ENCODE results near the gene PITPNC1.
"Not testable (repeated sequence)": the region's sequence is repeated elsewhere in the genome, so short reads cannot be mapped to it uniquely, and the experiment has no call there.

PITPNC1 gene

DNA sequence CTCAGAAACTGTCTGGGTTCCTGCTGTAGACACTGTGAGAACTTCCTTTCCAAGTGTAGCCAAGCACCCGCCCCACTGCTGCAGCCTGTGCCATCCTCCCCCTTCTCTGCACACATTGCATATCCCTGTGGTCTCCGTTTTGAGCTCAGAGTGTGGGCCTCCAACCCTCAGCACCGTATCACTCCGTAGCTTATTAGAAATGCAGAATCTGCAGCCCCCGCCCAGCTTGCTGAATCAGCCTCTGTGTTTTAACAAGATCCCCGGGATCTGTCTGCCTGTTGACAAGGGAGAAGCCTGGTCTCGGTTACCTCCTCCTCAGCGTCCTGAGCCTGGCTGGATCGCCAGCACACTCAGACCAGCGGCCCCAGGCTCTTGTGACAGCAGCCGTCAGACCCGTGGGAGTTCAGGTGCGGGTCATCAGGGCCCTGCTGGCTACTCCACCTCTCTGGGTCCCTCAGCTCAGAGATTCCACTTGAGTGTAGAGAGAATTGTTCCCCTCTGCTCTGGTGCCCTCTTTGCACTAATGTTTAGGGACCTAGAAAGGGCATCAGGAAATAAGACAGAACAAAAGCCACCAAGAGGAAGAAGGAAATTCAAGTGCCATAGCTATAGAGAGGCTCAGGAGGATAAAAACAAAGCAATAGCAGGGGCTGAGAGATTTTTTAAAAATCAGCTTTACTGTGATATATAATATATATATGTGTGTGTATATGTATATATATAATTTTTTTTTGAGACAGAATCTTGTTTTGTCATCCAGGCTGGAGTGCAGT is 92.3 kb downstream of the PITPNC1 start:
- no peaks in the 10 kb centered on the region for H3K9me3 ChIP-seq (ENCODE audit: control insufficient read depth in 2 of 2, low read length in 2 of 2)
- peak overlapping the region in 1 of 2 donors; percentile 14 for H3K9ac ChIP-seq (ENCODE audit: low read depth in 1 of 2, low read length in 2 of 2)
- peak overlapping the region in 1 of 2 donors; percentile 52 for H3K27ac ChIP-seq (ENCODE audit: low read depth in 2 of 2, low read length in 2 of 2)
- no peaks in the 10 kb centered on the region for H3K4me1 ChIP-seq (ENCODE audit: control insufficient read depth in 2 of 2, insufficient read depth in 2 of 2, low read length in 2 of 2)
- no peak overlapping the region for H3K4me3 ChIP-seq (ENCODE audit: low read length in 2 of 2)
- no peaks in the 10 kb centered on the region for H3K27me3 ChIP-seq (ENCODE audit: control insufficient read depth in 2 of 2, insufficient read depth in 2 of 2, low read length in 2 of 2)
- no peaks in the 10 kb centered on the region for H3K36me3 ChIP-seq (ENCODE audit: control insufficient read depth in 2 of 2, insufficient read depth in 2 of 2, low read length in 2 of 2)

DNA sequence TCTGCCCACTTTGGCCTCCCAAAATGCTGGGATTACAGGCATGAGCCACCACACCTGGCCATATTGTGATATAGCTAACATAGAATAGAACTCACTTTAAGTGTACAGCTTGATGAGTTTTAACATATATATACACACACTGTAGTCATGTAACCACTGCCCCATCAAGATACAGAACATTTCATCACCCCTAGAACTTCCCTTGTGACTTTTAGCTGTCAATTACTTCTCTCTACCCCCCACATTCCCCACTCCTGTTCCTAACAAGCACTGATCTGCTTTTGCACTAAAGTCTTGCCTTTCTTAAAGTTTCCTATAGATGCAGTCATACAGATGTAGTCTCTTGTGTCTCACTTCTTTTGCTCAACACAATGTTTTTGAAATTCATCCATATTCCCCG is 93.1 kb downstream of the PITPNC1 start:
- H3K9ac ChIP-seq (ENCODE audit: low read depth in 1 of 2, low read length in 2 of 2) = no peak overlapping the region
- no peaks in the 10 kb centered on the region for H3K9me3 ChIP-seq (ENCODE audit: control insufficient read depth in 2 of 2, low read length in 2 of 2)
- H3K27me3 ChIP-seq (ENCODE audit: control insufficient read depth in 2 of 2, insufficient read depth in 2 of 2, low read length in 2 of 2) = no peaks in the 10 kb centered on the region
- H3K4me3 ChIP-seq (ENCODE audit: low read length in 2 of 2) = no peak overlapping the region
- no peaks in the 10 kb centered on the region for H3K4me1 ChIP-seq (ENCODE audit: control insufficient read depth in 2 of 2, insufficient read depth in 2 of 2, low read length in 2 of 2)
- H3K36me3 ChIP-seq (ENCODE audit: control insufficient read depth in 2 of 2, insufficient read depth in 2 of 2, low read length in 2 of 2) = no peaks in the 10 kb centered on the region
- H3K27ac ChIP-seq (ENCODE audit: low read depth in 2 of 2, low read length in 2 of 2) = no peak overlapping the region

DNA sequence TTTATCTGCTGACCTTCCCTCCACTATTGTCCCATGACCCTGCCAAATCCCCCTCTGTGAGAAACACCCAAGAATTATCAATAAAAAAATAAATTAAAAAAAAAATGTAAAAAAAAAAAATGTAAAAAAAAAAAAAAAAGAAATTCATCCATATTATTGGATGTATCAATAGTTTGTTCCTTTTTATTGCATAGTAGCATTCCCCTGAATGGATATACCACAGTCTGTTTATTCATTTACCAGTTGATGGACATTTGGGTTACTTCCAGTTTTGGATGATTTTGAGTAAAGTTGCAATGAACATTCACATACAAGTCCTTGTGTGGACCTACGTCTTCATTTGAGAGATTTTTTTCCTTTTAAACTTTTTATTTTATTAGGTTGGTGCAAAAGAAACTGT is 94.0 kb downstream of the PITPNC1 start:
- Histone ChIP-seq H3K27me3 (ENCODE audit: control insufficient read depth in 2 of 2, insufficient read depth in 2 of 2, low read length in 2 of 2) (no peaks in the 10 kb centered on the region), H3K36me3 (ENCODE audit: control insufficient read depth in 2 of 2, insufficient read depth in 2 of 2, low read length in 2 of 2) (no peaks in the 10 kb centered on the region), H3K27ac (ENCODE audit: low read depth in 2 of 2, low read length in 2 of 2) (no peak overlapping the region), H3K4me3 (ENCODE audit: low read length in 2 of 2) (no peak overlapping the region), H3K9me3 (ENCODE audit: control insufficient read depth in 2 of 2, low read length in 2 of 2) (no peaks in the 10 kb centered on the region), H3K9ac (ENCODE audit: low read depth in 1 of 2, low read length in 2 of 2) (no peak overlapping the region), H3K4me1 (ENCODE audit: control insufficient read depth in 2 of 2, insufficient read depth in 2 of 2, low read length in 2 of 2) (peaks cover 0 to 4% of the 10 kb centered on the region in 2 donors)

DNA sequence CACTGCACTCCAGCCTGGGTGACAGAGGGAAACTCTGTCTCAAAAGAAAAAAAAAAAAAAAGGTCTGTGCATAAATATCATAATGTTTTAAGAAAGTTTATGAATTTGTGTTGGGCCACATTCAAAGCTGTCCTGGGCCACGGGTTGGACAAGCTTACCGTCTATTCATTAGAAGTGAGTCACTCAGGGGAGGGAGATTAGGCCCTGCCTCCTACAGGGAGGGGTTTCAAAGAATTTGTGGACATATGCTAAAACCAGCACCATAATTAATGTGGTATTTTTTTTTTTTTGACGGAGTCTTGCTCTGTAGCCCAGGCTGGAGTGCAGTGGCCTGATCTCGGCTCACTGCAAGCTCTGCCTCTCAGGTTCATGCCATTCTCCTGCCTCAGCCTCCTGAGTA is 95.5 kb downstream of the PITPNC1 start:
- not testable (repeated sequence) for H3K36me3 ChIP-seq (ENCODE audit: control insufficient read depth in 2 of 2, insufficient read depth in 2 of 2, low read length in 2 of 2); H3K27me3 ChIP-seq (ENCODE audit: control insufficient read depth in 2 of 2, insufficient read depth in 2 of 2, low read length in 2 of 2); H3K4me3 ChIP-seq (ENCODE audit: low read length in 2 of 2); H3K9me3 ChIP-seq (ENCODE audit: control insufficient read depth in 2 of 2, low read length in 2 of 2); H3K9ac ChIP-seq (ENCODE audit: low read depth in 1 of 2, low read length in 2 of 2); H3K4me1 ChIP-seq (ENCODE audit: control insufficient read depth in 2 of 2, insufficient read depth in 2 of 2, low read length in 2 of 2); H3K27ac ChIP-seq (ENCODE audit: low read depth in 2 of 2, low read length in 2 of 2)

DNA sequence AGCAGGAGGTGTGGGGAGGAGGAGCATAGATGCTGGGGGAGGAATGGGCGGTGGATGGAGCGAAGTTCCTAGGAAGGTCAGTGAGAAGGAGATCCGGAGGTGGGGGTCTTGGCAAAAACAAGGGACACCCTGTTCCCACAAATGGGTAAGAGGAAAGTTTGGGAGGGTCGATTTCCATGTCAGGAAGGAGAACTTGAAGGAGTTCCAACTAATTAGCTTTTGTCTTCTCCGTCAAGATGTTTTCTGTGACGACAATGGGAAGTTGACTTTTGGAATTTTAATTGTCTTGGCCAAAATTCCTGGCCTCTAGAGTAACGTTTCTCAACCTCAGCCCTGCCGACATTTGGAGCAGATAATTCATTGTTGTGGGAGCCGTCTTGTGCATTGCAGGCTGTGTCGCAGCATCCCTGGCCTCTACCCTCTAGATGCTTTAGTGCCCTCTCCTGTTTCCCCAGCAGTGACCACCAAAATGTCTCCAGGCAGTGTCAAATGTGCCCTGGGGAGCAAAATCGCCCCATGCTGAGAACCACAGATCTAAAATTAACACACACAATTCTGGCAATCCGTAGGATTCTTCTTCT is 97.1 kb downstream of the PITPNC1 start:
- H3K9ac ChIP-seq (ENCODE audit: low read depth in 1 of 2, low read length in 2 of 2) = no peak overlapping the region
- no peaks in the 10 kb centered on the region for H3K9me3 ChIP-seq (ENCODE audit: control insufficient read depth in 2 of 2, low read length in 2 of 2)
- H3K4me3 ChIP-seq (ENCODE audit: low read length in 2 of 2) = no peak overlapping the region
- H3K36me3 ChIP-seq (ENCODE audit: control insufficient read depth in 2 of 2, insufficient read depth in 2 of 2, low read length in 2 of 2) = no peaks in the 10 kb centered on the region
- H3K4me1 ChIP-seq (ENCODE audit: control insufficient read depth in 2 of 2, insufficient read depth in 2 of 2, low read length in 2 of 2) = peaks cover 0 to 4% of the 10 kb centered on the region in 2 donors
- no peak overlapping the region for H3K27ac ChIP-seq (ENCODE audit: low read depth in 2 of 2, low read length in 2 of 2)
- H3K27me3 ChIP-seq (ENCODE audit: control insufficient read depth in 2 of 2, insufficient read depth in 2 of 2, low read length in 2 of 2) = no peaks in the 10 kb centered on the region

DNA sequence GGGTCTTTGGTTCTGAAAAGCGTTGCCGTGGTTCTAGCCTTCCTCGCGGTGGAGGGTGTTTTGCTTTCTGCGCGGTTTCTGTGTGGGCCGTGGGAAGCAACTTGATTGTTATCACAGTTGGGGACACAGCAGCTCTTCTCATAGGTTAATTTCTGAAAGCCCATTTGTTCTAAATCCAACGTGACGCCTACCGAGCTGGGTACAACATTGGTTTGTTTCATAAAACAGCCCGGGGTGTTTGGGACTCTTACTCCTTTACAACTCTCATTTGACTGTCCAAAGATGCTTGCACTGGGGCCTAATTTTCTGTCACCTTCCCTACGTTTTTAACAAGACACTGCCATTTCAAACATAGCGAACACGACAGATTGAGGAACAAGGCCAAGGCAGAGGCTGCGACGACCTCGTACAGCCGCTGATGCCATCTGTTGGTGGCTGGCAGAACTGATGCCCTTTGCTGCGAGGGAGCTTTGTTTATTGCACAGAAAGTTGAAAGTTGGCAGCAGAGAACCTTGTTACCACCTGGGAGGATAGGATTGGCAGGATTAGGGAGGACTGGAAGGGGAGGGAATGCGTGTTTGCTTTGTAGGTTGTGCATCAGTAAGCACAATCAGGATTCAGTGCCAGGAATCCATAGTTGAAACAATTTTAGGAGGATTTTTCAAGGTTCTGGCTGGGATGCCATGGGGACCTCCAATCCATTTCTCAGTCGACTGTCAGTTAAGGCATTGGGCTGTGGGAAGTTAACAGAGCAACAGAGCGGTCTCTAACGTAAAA is 98.3 kb downstream of the PITPNC1 start:
- peak overlapping the region in 1 of 2 donors; percentile 52 for H3K27ac ChIP-seq (ENCODE audit: low read depth in 2 of 2, low read length in 2 of 2)
- H3K9ac ChIP-seq (ENCODE audit: low read depth in 1 of 2, low read length in 2 of 2) = peak overlapping the region; percentile 8 to 23
- H3K4me3 ChIP-seq (ENCODE audit: low read length in 2 of 2) = no peak overlapping the region

DNA sequence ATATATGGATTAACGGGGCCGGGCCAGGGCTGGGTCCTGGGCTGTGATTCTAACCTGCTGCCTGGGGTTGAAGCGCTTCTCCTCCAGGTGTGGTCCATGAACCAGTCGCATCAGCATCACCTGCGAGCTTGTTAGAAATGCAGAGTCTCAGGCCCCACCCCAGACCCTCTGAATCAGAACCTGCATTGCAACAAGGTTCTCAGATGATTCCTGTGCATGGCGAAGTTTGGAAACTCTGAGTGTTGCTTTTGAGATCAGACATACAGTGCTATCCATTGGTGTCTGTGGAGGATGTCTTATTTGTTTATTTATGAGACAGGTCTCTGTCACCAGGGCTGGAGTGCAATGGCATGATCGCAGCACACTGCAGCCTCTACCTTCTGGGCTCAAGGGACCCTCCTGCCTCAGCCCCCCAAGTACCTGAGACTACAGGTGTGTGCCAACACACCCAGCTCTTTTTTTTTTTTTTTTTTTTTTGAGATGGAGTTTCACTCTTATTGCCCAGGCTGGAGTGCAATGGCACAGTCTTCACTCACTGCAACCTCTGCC is 99.8 kb downstream of the PITPNC1 start:
- H3K4me1 ChIP-seq (ENCODE audit: control insufficient read depth in 2 of 2, insufficient read depth in 2 of 2, low read length in 2 of 2) = peaks cover 0 to 4% of the 10 kb centered on the region in 2 donors
- H3K36me3 ChIP-seq (ENCODE audit: control insufficient read depth in 2 of 2, insufficient read depth in 2 of 2, low read length in 2 of 2) = no peaks in the 10 kb centered on the region
- no peak overlapping the region for H3K4me3 ChIP-seq (ENCODE audit: low read length in 2 of 2)
- H3K9ac ChIP-seq (ENCODE audit: low read depth in 1 of 2, low read length in 2 of 2) = no peak overlapping the region
- H3K27ac ChIP-seq (ENCODE audit: low read depth in 2 of 2, low read length in 2 of 2) = no peak overlapping the region
- H3K9me3 ChIP-seq (ENCODE audit: control insufficient read depth in 2 of 2, low read length in 2 of 2) = no peaks in the 10 kb centered on the region
- H3K27me3 ChIP-seq (ENCODE audit: control insufficient read depth in 2 of 2, insufficient read depth in 2 of 2, low read length in 2 of 2) = no peaks in the 10 kb centered on the region

More for the DNA sequence above, 98.3 kb downstream of the PITPNC1 start:
- Histone ChIP-seq H3K36me3 (ENCODE audit: control insufficient read depth in 2 of 2, insufficient read depth in 2 of 2, low read length in 2 of 2) (no peaks in the 10 kb centered on the region), H3K4me1 (ENCODE audit: control insufficient read depth in 2 of 2, insufficient read depth in 2 of 2, low read length in 2 of 2) (peaks cover 0 to 4% of the 10 kb centered on the region in 2 donors), H3K27me3 (ENCODE audit: control insufficient read depth in 2 of 2, insufficient read depth in 2 of 2, low read length in 2 of 2) (no peaks in the 10 kb centered on the region), H3K9me3 (ENCODE audit: control insufficient read depth in 2 of 2, low read length in 2 of 2) (no peaks in the 10 kb centered on the region)

DNA sequence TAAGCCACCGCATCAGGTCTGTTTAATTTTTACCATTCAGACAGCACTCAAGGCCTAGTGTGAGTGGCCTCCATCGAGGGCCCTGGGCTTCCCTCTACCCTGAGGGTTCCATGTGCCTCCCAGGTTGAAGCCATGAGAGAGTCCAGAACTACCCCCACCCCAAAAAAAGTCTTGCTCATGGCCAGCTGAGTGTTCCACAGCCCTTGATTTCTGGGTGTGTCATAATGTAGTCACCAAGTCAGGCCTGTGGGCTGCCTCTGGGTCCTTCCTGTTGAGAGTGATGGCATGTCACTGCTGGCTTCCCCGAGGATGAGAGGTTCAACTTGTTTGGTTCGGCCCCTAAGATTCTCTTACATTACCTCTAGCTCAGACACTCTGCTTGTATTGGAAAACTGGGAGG is 100.6 kb downstream of the PITPNC1 start:
- H3K36me3 ChIP-seq (ENCODE audit: control insufficient read depth in 2 of 2, insufficient read depth in 2 of 2, low read length in 2 of 2) = no peaks in the 10 kb centered on the region
- H3K27ac ChIP-seq (ENCODE audit: low read depth in 2 of 2, low read length in 2 of 2) = peak overlapping the region in 1 of 2 donors; percentile 17
- no peaks in the 10 kb centered on the region for H3K27me3 ChIP-seq (ENCODE audit: control insufficient read depth in 2 of 2, insufficient read depth in 2 of 2, low read length in 2 of 2)
- peaks cover 0 to 4% of the 10 kb centered on the region in 2 donors for H3K4me1 ChIP-seq (ENCODE audit: control insufficient read depth in 2 of 2, insufficient read depth in 2 of 2, low read length in 2 of 2)
- no peak overlapping the region for H3K4me3 ChIP-seq (ENCODE audit: low read length in 2 of 2)
- no peak overlapping the region for H3K9ac ChIP-seq (ENCODE audit: low read depth in 1 of 2, low read length in 2 of 2)
- no peaks in the 10 kb centered on the region for H3K9me3 ChIP-seq (ENCODE audit: control insufficient read depth in 2 of 2, low read length in 2 of 2)

DNA sequence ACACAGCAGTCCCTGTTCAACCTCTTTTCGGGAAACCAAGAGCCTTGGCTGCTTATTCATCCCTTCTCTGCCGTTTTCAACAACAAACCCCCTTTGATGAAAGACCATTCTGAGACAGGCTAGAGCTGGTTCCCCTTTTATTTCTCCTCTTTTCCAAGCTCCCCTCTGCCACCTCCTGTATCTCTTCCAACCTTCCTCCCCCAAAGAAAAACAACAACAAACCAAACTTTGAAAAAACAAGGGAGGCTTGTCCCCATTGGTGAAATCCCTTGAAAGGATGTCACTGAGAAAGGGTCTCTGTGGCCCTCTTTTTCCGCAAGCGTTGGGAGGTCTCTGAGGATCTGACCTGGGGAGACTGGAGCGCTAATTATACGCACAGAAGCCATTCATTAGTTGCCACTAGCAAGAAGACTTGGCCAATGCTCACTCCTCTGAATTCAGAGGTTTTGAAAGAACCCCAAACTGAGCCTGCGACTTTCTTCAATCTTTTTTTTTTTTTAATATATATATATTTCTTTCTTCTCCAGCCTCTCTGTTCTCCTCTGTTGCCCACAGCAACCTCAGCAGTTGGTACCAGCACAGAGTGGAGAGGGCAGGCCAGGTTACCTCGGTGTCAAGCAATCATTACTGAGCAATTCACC is 101.4 kb downstream of the PITPNC1 start:
- no peaks in the 10 kb centered on the region for H3K9me3 ChIP-seq (ENCODE audit: control insufficient read depth in 2 of 2, low read length in 2 of 2)
- H3K4me1 ChIP-seq (ENCODE audit: control insufficient read depth in 2 of 2, insufficient read depth in 2 of 2, low read length in 2 of 2) = peaks cover 0 to 4% of the 10 kb centered on the region in 2 donors
- H3K27me3 ChIP-seq (ENCODE audit: control insufficient read depth in 2 of 2, insufficient read depth in 2 of 2, low read length in 2 of 2) = no peaks in the 10 kb centered on the region
- H3K4me3 ChIP-seq (ENCODE audit: low read length in 2 of 2) = no peak overlapping the region
- no peak overlapping the region for H3K9ac ChIP-seq (ENCODE audit: low read depth in 1 of 2, low read length in 2 of 2)
- H3K27ac ChIP-seq (ENCODE audit: low read depth in 2 of 2, low read length in 2 of 2) = peak overlapping the region in 1 of 2 donors; percentile 17
- no peaks in the 10 kb centered on the region for H3K36me3 ChIP-seq (ENCODE audit: control insufficient read depth in 2 of 2, insufficient read depth in 2 of 2, low read length in 2 of 2)
